ENCODE results near the gene TMEM51.

DNA sequence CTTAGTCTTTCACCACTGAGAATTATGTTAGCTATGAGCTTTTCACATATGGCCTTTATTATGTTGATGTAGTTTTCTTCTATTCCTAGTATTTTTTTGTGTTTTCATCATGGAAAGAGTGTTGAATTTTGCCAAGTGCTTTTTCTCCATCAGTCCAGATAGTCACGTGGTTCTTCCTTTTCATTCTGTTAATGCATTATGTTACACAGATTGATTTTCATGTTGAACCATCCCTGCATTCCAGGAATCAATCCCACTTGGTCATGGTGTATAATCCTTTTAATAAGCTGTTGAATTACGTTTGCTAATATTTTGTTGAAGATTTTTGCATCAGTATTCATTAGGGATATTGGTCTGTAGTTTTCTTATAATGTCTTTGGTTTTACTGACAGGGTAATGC is 111.2 kb downstream of the TMEM51 start:
- TF ChIP-seq, protein P1, sequence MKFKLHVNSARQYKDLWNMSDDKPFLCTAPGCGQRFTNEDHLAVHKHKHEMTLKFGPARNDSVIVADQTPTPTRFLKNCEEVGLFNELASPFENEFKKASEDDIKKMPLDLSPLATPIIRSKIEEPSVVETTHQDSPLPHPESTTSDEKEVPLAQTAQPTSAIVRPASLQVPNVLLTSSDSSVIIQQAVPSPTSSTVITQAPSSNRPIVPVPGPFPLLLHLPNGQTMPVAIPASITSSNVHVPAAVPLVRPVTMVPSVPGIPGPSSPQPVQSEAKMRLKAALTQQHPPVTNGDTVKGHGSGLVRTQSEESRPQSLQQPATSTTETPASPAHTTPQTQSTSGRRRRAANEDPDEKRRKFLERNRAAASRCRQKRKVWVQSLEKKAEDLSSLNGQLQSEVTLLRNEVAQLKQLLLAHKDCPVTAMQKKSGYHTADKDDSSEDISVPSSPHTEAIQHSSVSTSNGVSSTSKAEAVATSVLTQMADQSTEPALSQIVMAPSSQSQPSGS (CRISPR knock-in tag; IDR thresholded peaks at IDR 0.05; ENCODE audit: borderline replicate concordance, low read depth), result no peak
- no peak for TF ChIP-seq ZNF121 (CRISPR knock-in tag; IDR thresholded peaks at IDR 0.05)
- TF ChIP-seq, protein P2, sequence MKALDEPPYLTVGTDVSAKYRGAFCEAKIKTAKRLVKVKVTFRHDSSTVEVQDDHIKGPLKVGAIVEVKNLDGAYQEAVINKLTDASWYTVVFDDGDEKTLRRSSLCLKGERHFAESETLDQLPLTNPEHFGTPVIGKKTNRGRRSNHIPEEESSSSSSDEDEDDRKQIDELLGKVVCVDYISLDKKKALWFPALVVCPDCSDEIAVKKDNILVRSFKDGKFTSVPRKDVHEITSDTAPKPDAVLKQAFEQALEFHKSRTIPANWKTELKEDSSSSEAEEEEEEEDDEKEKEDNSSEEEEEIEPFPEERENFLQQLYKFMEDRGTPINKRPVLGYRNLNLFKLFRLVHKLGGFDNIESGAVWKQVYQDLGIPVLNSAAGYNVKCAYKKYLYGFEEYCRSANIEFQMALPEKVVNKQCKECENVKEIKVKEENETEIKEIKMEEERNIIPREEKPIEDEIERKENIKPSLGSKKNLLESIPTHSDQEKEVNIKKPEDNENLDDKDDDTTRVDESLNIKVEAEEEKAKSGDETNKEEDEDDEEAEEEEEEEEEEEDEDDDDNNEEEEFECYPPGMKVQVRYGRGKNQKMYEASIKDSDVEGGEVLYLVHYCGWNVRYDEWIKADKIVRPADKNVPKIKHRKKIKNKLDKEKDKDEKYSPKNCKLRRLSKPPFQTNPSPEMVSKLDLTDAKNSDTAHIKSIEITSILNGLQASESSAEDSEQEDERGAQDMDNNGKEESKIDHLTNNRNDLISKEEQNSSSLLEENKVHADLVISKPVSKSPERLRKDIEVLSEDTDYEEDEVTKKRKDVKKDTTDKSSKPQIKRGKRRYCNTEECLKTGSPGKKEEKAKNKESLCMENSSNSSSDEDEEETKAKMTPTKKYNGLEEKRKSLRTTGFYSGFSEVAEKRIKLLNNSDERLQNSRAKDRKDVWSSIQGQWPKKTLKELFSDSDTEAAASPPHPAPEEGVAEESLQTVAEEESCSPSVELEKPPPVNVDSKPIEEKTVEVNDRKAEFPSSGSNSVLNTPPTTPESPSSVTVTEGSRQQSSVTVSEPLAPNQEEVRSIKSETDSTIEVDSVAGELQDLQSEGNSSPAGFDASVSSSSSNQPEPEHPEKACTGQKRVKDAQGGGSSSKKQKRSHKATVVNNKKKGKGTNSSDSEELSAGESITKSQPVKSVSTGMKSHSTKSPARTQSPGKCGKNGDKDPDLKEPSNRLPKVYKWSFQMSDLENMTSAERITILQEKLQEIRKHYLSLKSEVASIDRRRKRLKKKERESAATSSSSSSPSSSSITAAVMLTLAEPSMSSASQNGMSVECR (CRISPR knock-in tag; IDR thresholded peaks at IDR 0.05; ENCODE audit: borderline replicate concordance), result no peak
- TF ChIP-seq, protein P3, sequence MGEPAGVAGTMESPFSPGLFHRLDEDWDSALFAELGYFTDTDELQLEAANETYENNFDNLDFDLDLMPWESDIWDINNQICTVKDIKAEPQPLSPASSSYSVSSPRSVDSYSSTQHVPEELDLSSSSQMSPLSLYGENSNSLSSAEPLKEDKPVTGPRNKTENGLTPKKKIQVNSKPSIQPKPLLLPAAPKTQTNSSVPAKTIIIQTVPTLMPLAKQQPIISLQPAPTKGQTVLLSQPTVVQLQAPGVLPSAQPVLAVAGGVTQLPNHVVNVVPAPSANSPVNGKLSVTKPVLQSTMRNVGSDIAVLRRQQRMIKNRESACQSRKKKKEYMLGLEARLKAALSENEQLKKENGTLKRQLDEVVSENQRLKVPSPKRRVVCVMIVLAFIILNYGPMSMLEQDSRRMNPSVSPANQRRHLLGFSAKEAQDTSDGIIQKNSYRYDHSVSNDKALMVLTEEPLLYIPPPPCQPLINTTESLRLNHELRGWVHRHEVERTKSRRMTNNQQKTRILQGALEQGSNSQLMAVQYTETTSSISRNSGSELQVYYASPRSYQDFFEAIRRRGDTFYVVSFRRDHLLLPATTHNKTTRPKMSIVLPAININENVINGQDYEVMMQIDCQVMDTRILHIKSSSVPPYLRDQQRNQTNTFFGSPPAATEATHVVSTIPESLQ (CRISPR knock-in tag; IDR thresholded peaks at IDR 0.05), result no peak
- no peak for TF ChIP-seq CREB1 (CRISPR knock-in tag; IDR thresholded peaks at IDR 0.05)
- TF ChIP-seq, protein P4, sequence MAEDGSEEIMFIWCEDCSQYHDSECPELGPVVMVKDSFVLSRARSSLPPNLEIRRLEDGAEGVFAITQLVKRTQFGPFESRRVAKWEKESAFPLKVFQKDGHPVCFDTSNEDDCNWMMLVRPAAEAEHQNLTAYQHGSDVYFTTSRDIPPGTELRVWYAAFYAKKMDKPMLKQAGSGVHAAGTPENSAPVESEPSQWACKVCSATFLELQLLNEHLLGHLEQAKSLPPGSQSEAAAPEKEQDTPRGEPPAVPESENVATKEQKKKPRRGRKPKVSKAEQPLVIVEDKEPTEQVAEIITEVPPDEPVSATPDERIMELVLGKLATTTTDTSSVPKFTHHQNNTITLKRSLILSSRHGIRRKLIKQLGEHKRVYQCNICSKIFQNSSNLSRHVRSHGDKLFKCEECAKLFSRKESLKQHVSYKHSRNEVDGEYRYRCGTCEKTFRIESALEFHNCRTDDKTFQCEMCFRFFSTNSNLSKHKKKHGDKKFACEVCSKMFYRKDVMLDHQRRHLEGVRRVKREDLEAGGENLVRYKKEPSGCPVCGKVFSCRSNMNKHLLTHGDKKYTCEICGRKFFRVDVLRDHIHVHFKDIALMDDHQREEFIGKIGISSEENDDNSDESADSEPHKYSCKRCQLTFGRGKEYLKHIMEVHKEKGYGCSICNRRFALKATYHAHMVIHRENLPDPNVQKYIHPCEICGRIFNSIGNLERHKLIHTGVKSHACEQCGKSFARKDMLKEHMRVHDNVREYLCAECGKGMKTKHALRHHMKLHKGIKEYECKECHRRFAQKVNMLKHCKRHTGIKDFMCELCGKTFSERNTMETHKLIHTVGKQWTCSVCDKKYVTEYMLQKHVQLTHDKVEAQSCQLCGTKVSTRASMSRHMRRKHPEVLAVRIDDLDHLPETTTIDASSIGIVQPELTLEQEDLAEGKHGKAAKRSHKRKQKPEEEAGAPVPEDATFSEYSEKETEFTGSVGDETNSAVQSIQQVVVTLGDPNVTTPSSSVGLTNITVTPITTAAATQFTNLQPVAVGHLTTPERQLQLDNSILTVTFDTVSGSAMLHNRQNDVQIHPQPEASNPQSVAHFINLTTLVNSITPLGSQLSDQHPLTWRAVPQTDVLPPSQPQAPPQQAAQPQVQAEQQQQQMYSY (CRISPR knock-in tag; IDR thresholded peaks at IDR 0.05), result no peak
- TF ChIP-seq, protein P5, sequence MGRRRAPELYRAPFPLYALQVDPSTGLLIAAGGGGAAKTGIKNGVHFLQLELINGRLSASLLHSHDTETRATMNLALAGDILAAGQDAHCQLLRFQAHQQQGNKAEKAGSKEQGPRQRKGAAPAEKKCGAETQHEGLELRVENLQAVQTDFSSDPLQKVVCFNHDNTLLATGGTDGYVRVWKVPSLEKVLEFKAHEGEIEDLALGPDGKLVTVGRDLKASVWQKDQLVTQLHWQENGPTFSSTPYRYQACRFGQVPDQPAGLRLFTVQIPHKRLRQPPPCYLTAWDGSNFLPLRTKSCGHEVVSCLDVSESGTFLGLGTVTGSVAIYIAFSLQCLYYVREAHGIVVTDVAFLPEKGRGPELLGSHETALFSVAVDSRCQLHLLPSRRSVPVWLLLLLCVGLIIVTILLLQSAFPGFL (CRISPR knock-in tag; IDR thresholded peaks at IDR 0.05; ENCODE audit: borderline replicate concordance), result no peak
- no peak for TF ChIP-seq JUN (CRISPR knock-in tag; IDR thresholded peaks at IDR 0.05)
- TF ChIP-seq, protein P6, sequence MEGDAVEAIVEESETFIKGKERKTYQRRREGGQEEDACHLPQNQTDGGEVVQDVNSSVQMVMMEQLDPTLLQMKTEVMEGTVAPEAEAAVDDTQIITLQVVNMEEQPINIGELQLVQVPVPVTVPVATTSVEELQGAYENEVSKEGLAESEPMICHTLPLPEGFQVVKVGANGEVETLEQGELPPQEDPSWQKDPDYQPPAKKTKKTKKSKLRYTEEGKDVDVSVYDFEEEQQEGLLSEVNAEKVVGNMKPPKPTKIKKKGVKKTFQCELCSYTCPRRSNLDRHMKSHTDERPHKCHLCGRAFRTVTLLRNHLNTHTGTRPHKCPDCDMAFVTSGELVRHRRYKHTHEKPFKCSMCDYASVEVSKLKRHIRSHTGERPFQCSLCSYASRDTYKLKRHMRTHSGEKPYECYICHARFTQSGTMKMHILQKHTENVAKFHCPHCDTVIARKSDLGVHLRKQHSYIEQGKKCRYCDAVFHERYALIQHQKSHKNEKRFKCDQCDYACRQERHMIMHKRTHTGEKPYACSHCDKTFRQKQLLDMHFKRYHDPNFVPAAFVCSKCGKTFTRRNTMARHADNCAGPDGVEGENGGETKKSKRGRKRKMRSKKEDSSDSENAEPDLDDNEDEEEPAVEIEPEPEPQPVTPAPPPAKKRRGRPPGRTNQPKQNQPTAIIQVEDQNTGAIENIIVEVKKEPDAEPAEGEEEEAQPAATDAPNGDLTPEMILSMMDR (IDR thresholded peaks at IDR 0.05), result no peak
- no peak for TF ChIP-seq TEAD4 (CRISPR knock-in tag; IDR thresholded peaks at IDR 0.05)
- TF ChIP-seq NR2C2 (CRISPR knock-in tag; IDR thresholded peaks at IDR 0.05), result no peak
- no peak for TF ChIP-seq PRRX2 (CRISPR knock-in tag; IDR thresholded peaks at IDR 0.05)
- TF ChIP-seq, protein P7, sequence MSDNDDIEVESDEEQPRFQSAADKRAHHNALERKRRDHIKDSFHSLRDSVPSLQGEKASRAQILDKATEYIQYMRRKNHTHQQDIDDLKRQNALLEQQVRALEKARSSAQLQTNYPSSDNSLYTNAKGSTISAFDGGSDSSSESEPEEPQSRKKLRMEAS (CRISPR knock-in tag; IDR thresholded peaks at IDR 0.05), result no peak
- no peak for TF ChIP-seq FOXK1 (CRISPR knock-in tag; IDR thresholded peaks at IDR 0.05)
